NCI-H226 (cell line): ENCODE results near the gene DBET.
"Not testable (repeated sequence)": the region's sequence is repeated elsewhere in the genome, so short reads cannot be mapped to it uniquely, and the experiment has no call there.

ENCODE experiments used
- DNase-seq: peaks from one replicate; pipeline ENCODE4 v3.0.0-alpha.2; 2015

DBET gene

GRCh38 chr4:190064342-190064741 lies at the start of gene DBET:
TSS of gene DBET (plus strand) at chr4:190064502.
- not testable (repeated sequence) for DNase-seq

GRCh38 chr4:190014771-190015537 lies 49.3 kb upstream of the DBET start:
- DNase-seq: no peak

- DNase-seq: no peak
Measured at GRCh38 chr4:190015538-190016368, 48.5 kb upstream of the DBET start.

GRCh38 chr4:190016369-190017289 lies 47.7 kb upstream of the DBET start:
- DNase-seq: no peak

- DNase-seq: no peak
Measured at GRCh38 chr4:190017357-190018200, 46.7 kb upstream of the DBET start.

GRCh38 chr4:190018201-190018920 lies 45.9 kb upstream of the DBET start:
- no peak for DNase-seq

GRCh38 chr4:190019023-190019858 lies 45.1 kb upstream of the DBET start:
- no peak for DNase-seq

GRCh38 chr4:190019859-190020463 lies 44.3 kb upstream of the DBET start:
- not testable (repeated sequence) for DNase-seq

GRCh38 chr4:190020790-190021717 lies 43.2 kb upstream of the DBET start:
- DNase-seq: no peak

GRCh38 chr4:190021973-190022372 lies 42.3 kb upstream of the DBET start:
- not testable (repeated sequence) for DNase-seq

GRCh38 chr4:190022614-190023281 lies 41.6 kb upstream of the DBET start:
- DNase-seq: not testable (repeated sequence)

GRCh38 chr4:190027156-190027555 lies 37.1 kb upstream of the DBET start, which contains the start of gene FRG2:
TSS of gene FRG2 (minus strand) at chr4:190027256. CDS start at chr4:190027204, 52 bp downstream.
- not testable (repeated sequence) for DNase-seq

- DNase-seq: not testable (repeated sequence)
Measured at GRCh38 chr4:190031264-190031663, 33.0 kb upstream of the DBET start.

GRCh38 chr4:190037704-190038388 lies 26.5 kb upstream of the DBET start:
- DNase-seq: not testable (repeated sequence)

GRCh38 chr4:190040873-190041272 lies 23.4 kb upstream of the DBET start:
- DNase-seq: not testable (repeated sequence)

GRCh38 chr4:190047627-190048026 lies 16.7 kb upstream of the DBET start:
- not testable (repeated sequence) for DNase-seq
